HCT116 (cell line): Measurements from ENCODE around the gene P4HA2. TPM values are rescaled to one million over a fixed set of nuclear protein-coding genes. Genes with fewer than 3 reads are reported as not detected.
A peak's percentile ranks its signal among the peaks of the same experiment; 100 is the strongest.

Source experiments
- ATAC-seq: fragments of 200-7000 bp; cut with Tn5 transposase; 2 replicates; pipeline ENCODE4 v1.9.1; 2020; ENCODE audit warnings: mild to moderate bottlenecking, moderate library complexity
- BruUV-seq: library from RNA; stranded (reverse); fragments of 400-500 nt; replicated peaks from 2 replicates; lab custom pipeline; 2021; lab: Mats Ljungman, UMichigan
- CTCF ChIA-PET: fragments of 300-600 bp; sonication (Branson Sonifier 250); formaldehyde crosslinking; loops from one replicate; lab custom pipeline; 2021; ENCODE audit warnings: antibody characterized with exemption; lab: Charles Lee
- POLR2A ChIA-PET: fragments of 300-600, 350-600 bp; sonication (Branson Sonifier 250); formaldehyde crosslinking; loops from one replicate; lab custom pipeline; 2021; ENCODE audit warnings: antibody characterized with exemption; lab: Charles Lee
- RAD21 ChIA-PET, 2 experiments: fragments of 300-600 bp; sonication (Branson Sonifier 250); formaldehyde crosslinking; loops; one replicate each; lab custom pipeline; 2023; ENCODE audit warnings: low total read pairs in 2 of 2; ENCODE audit not compliant: uncharacterized antibody in 2 of 2, unreplicated experiment in 2 of 2, low non-redundant PET in 1 of 2; lab: Charles Lee
- DNase-seq: peaks from one replicate; pipeline ENCODE4 v3.0.0-alpha.2; 2010; ENCODE audit warnings: low read depth, low spot score
- H2AFZ ChIP-seq: fragments of 200-600 bp; shearing (Covaris generic), sonication (generic); 2 replicates; pipeline ENCODE4 v1.6.1; 2017; ENCODE audit warnings: low read depth, mixed run types, mixed read lengths, antibody characterized with exemption, low read length; ENCODE audit not compliant: poor library complexity, severe bottlenecking
- H3K27ac ChIP-seq: 2 replicates; pipeline ENCODE4 v1.5.1; 2012; ENCODE audit warnings: low read depth, low read length
- H3K27me3 ChIP-seq: fragments of 200-600 bp; sonication (generic); 2 replicates; pipeline ENCODE4 v1.6.1; 2016; ENCODE audit warnings: mixed run types, low read length, mixed read lengths; ENCODE audit not compliant: insufficient read depth
- H3K36me3 ChIP-seq, 2 experiments: fragments of 200-500 bp in 1 of 2; fragments of 200-600 bp in 1 of 2; sonication (Bioruptor generic) in 1 of 2; sonication (generic) in 1 of 2; 2 replicates each; pipeline versions ENCODE4 v1.5.1 to v1.6.1; 2014 to 2016; ENCODE audit warnings: low read length in 2 of 2, inconsistent platforms in 1 of 2, mixed read lengths in 1 of 2, mixed run types in 1 of 2; ENCODE audit not compliant: insufficient read depth in 2 of 2, control insufficient read depth in 1 of 2
- H3K4me1 ChIP-seq, 2 experiments: fragments of 200-600 bp in 1 of 2; sonication (generic) in 1 of 2; 2 replicates each; pipeline versions ENCODE4 v1.5.1 to v1.6.1; 2012 to 2017; ENCODE audit warnings: low read length in 2 of 2, inconsistent platforms in 1 of 2, mild to moderate bottlenecking in 1 of 2, mixed read lengths in 1 of 2, mixed run types in 1 of 2, moderate library complexity in 1 of 2; ENCODE audit not compliant: insufficient read depth in 2 of 2, control insufficient read depth in 1 of 2
- H3K4me2 ChIP-seq: fragments of 200-600 bp; sonication (generic); 2 replicates; pipeline ENCODE4 v1.6.1; 2017; ENCODE audit warnings: mixed run types, low read length, mixed read lengths
- H3K4me3 ChIP-seq, 2 experiments: fragments of 200-600 bp in 1 of 2; sonication (generic) in 1 of 2; replicated peaks in 1 of 2; 2 replicates each; pipeline ENCODE4 v1.5.1; 2011 to 2016; ENCODE audit warnings: low read length in 2 of 2, control low read depth in 1 of 2, low read depth in 1 of 2, mild to moderate bottlenecking in 1 of 2, mixed read lengths in 1 of 2, mixed run types in 1 of 2
- H3K79me2 ChIP-seq: fragments of 200-600 bp; sonication (generic); 2 replicates; pipeline ENCODE4 v1.6.1; 2017; ENCODE audit warnings: mild to moderate bottlenecking, mixed run types, low read length, moderate library complexity, mixed read lengths; ENCODE audit not compliant: insufficient read depth
- H3K9ac ChIP-seq: fragments of 200-600 bp; sonication (generic); 2 replicates; pipeline ENCODE4 v1.6.1; 2016; ENCODE audit warnings: low read length, mixed read lengths
- H3K9me2 ChIP-seq: fragments of 200-600 bp; sonication (generic), shearing (Covaris generic); 2 replicates; pipeline ENCODE4 v1.6.1; 2017; ENCODE audit warnings: mixed run types, mild to moderate bottlenecking, moderate library complexity; ENCODE audit not compliant: insufficient read depth
- H3K9me3 ChIP-seq, 2 experiments: fragments of 200-500 bp in 1 of 2; fragments of 200-600 bp in 1 of 2; sonication (Bioruptor generic) in 1 of 2; sonication (generic) in 1 of 2; 2 replicates each; pipeline ENCODE4 v1.6.1; 2014 to 2017; ENCODE audit warnings: low read length in 2 of 2, mixed read lengths in 2 of 2, inconsistent platforms in 1 of 2, low read depth in 1 of 2, mild to moderate bottlenecking in 1 of 2, mixed run types in 1 of 2, moderate library complexity in 1 of 2; ENCODE audit not compliant: control insufficient read depth in 1 of 2, insufficient read depth in 1 of 2
- H4K20me1 ChIP-seq: fragments of 200-600 bp; sonication (generic), shearing (Covaris generic); 2 replicates; pipeline ENCODE4 v1.6.1; 2017; ENCODE audit warnings: mixed run types, mild to moderate bottlenecking, moderate library complexity; ENCODE audit not compliant: insufficient read depth
- CBX3 ChIP-seq: IDR thresholded peaks from 2 replicates; pipeline ENCODE4 v1.6.1; 2012; ENCODE audit warnings: low read depth
- CEBPB ChIP-seq: IDR thresholded peaks from 2 replicates; pipeline ENCODE4 v1.6.1; 2012; ENCODE audit warnings: low read depth
- EGR1 ChIP-seq: IDR thresholded peaks from 2 replicates; pipeline ENCODE4 v1.6.1; 2012; ENCODE audit warnings: low read depth
- EZH2phosphoT487 ChIP-seq: fragments of 200-600 bp; IDR thresholded peaks from 2 replicates; pipeline ENCODE4 v1.6.1; 2018; ENCODE audit warnings: antibody characterized with exemption, borderline replicate concordance
- FOSL1 ChIP-seq: IDR thresholded peaks from 2 replicates; pipeline ENCODE4 v1.6.1; 2012; ENCODE audit warnings: low read depth
- POLR2AphosphoS5 ChIP-seq: IDR thresholded peaks from 2 replicates; pipeline ENCODE4 v1.6.1; 2011; ENCODE audit warnings: mild to moderate bottlenecking, low read depth, low read length, moderate library complexity
- RAD21 ChIP-seq: IDR thresholded peaks from 2 replicates; pipeline ENCODE4 v1.6.1; 2012; ENCODE audit warnings: low read depth, mild to moderate bottlenecking
- SIN3A ChIP-seq: IDR thresholded peaks from 2 replicates; pipeline ENCODE4 v1.6.1; 2012; ENCODE audit warnings: low read depth
- SP1 ChIP-seq: IDR thresholded peaks from 2 replicates; pipeline ENCODE4 v1.6.1; 2012; ENCODE audit warnings: low read depth
- SRF ChIP-seq: IDR thresholded peaks from 2 replicates; pipeline ENCODE4 v1.6.1; 2012; ENCODE audit warnings: low read depth
- TCF7L2 ChIP-seq: IDR thresholded peaks from 2 replicates; pipeline ENCODE4 v1.7.0; 2011; ENCODE audit warnings: borderline replicate concordance, inconsistent platforms; ENCODE audit not compliant: insufficient read depth, insufficient read length; ENCODE audit errors: extremely low read depth
- ZNF274 ChIP-seq: fragments of 200-500 bp; sonication (Bioruptor generic); IDR thresholded peaks from 2 replicates; pipeline ENCODE4 v1.6.1; 2014; ENCODE audit warnings: mild to moderate bottlenecking, low read depth, low read length, inconsistent platforms
- intact Hi-C: fragments of 100-400 bp; cut with micrococcal nuclease; formaldehyde crosslinking; loops from 2 replicates; pipeline ENCODE4 v1.10.0; 2022
- total RNA-seq: library from RNA; stranded (reverse); gene quantifications from one replicate; pipeline ENCODE4 v1.2.1, GENCODE V29; 2021; ENCODE audit not compliant: unreplicated experiment
- TF ChIP-seq, protein P1 (sequence below): IDR thresholded peaks from 2 replicates; pipeline ENCODE4 v1.6.1; 2011; ENCODE audit warnings: mild to moderate bottlenecking, low read length, moderate library complexity; ENCODE audit not compliant: insufficient replicate concordance; ENCODE audit errors: extremely low read depth
- TF ChIP-seq, protein P2 (sequence below): IDR thresholded peaks from 2 replicates; pipeline ENCODE4 v1.6.1; 2012
- TF ChIP-seq, protein P3 (sequence below), 3 experiments: fragments of 200-600 bp in 1 of 3; sonication (generic) in 1 of 3; IDR thresholded peaks in 2 of 3; conservative IDR thresholded peaks in 1 of 3; 2 replicates each; pipeline ENCODE4 v1.5.1; 2012 to 2017; ENCODE audit warnings: low read depth in 2 of 3, low read length in 2 of 3, antibody characterized with exemption in 1 of 3, borderline replicate concordance in 1 of 3, control low read depth in 1 of 3, mild to moderate bottlenecking in 1 of 3, mixed read lengths in 1 of 3, mixed run types in 1 of 3, moderate library complexity in 1 of 3; ENCODE audit not compliant: insufficient read depth in 1 of 3

Gene P4HA2
- total RNA-seq, 1 experiment from 2014 or later = 29.0 TPM

DNA sequence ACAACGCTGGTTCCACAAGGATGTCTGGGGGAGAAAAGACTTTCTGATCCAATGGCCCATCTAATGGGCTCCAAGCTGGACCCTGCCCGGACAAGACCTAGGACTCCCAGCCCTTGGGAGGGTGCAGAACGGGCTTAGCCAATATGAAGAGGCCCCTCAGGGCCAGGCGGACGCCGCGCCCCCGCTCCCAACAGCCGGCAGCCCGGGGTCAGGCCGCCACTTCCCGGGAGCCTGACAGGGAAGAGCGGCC lies 493 bp downstream of the P4HA2 start:
- POLR2A ChIA-PET = interaction anchor here (1.2 to 2.9 kb wide), 3 partner anchors 11 to 67 kb away, joined by 3 to 7 read pairs (median 4); partner anchors contain the start of gene SLC22A4

More for the DNA sequence above, 493 bp downstream of the P4HA2 start:
- Histone ChIP-seq H3K4me1 (peaks cover 19 to 38% of the 10 kb centered on the region in 2 experiments), H3K9ac (peak overlapping the region; percentile 75), H3K4me3 (peak overlapping the region; percentile 67 to 77), H4K20me1 (no peaks in the 10 kb centered on the region), H3K9me2 (no peaks in the 10 kb centered on the region; the same call in 1 of the 2 replicates), H3K79me2 (peaks cover 27% of the 10 kb centered on the region), H3K36me3 (no peaks in the 10 kb centered on the region), H3K9me3 (no peaks in the 10 kb centered on the region), H3K27ac (peak overlapping the region; percentile 81), H3K4me2 (peak overlapping the region; percentile 98)
- DNase-seq = no peak
- RAD21 ChIA-PET = interaction anchor here in 1 of 2 experiments (0.9 kb wide), 1 partner anchor 142 kb away, joined by 3 read pairs; the partner anchor contains the start of gene SLC22A5
- no TSS peak for BruUV-seq
- CTCF ChIA-PET = interaction anchor here (1.5 kb wide), 1 partner anchor 11 kb away, joined by 14 read pairs; no protein-coding TSS in a partner anchor
- ATAC-seq = no peak
- intact Hi-C loops = loop anchor here (2.0 kb wide), 1 partner anchor 68 kb away; the partner anchor contains the start of gene SLC22A4
- TF ChIP-seq POLR2AphosphoS5 = no peak
- TF ChIP-seq EGR1 = no peak
- no peak for TF ChIP-seq CBX3
- no peak for TF ChIP-seq ZNF274
- TF ChIP-seq FOSL1 = no peak
- TF ChIP-seq SP1 = no peak
- TF ChIP-seq, protein P1, sequence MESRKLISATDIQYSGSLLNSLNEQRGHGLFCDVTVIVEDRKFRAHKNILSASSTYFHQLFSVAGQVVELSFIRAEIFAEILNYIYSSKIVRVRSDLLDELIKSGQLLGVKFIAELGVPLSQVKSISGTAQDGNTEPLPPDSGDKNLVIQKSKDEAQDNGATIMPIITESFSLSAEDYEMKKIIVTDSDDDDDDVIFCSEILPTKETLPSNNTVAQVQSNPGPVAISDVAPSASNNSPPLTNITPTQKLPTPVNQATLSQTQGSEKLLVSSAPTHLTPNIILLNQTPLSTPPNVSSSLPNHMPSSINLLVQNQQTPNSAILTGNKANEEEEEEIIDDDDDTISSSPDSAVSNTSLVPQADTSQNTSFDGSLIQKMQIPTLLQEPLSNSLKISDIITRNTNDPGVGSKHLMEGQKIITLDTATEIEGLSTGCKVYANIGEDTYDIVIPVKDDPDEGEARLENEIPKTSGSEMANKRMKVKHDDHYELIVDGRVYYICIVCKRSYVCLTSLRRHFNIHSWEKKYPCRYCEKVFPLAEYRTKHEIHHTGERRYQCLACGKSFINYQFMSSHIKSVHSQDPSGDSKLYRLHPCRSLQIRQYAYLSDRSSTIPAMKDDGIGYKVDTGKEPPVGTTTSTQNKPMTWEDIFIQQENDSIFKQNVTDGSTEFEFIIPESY = no peak
- TF ChIP-seq SIN3A = no peak
- TF ChIP-seq, protein P2, sequence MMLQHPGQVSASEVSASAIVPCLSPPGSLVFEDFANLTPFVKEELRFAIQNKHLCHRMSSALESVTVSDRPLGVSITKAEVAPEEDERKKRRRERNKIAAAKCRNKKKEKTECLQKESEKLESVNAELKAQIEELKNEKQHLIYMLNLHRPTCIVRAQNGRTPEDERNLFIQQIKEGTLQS = no peak
- no peak for TF ChIP-seq RAD21
- no peak for TF ChIP-seq EZH2phosphoT487
- TF ChIP-seq CEBPB = no peak
- TF ChIP-seq, protein P3, sequence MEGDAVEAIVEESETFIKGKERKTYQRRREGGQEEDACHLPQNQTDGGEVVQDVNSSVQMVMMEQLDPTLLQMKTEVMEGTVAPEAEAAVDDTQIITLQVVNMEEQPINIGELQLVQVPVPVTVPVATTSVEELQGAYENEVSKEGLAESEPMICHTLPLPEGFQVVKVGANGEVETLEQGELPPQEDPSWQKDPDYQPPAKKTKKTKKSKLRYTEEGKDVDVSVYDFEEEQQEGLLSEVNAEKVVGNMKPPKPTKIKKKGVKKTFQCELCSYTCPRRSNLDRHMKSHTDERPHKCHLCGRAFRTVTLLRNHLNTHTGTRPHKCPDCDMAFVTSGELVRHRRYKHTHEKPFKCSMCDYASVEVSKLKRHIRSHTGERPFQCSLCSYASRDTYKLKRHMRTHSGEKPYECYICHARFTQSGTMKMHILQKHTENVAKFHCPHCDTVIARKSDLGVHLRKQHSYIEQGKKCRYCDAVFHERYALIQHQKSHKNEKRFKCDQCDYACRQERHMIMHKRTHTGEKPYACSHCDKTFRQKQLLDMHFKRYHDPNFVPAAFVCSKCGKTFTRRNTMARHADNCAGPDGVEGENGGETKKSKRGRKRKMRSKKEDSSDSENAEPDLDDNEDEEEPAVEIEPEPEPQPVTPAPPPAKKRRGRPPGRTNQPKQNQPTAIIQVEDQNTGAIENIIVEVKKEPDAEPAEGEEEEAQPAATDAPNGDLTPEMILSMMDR (IDR thresholded peaks at IDR 0.05 in 2 of 3, conservative IDR thresholded peaks at IDR 0.05 in 1 of 3; ENCODE audit: borderline replicate concordance in 1 of 3, insufficient read depth in 1 of 3, low read depth in 2 of 3, low read length in 2 of 3) = no peak
- no peak for TF ChIP-seq TCF7L2
- TF ChIP-seq SRF = no peak
- TF ChIP-seq, all 23 proteins: peak for 0
- Histone ChIP-seq H2AFZ (no peak overlapping the region), H3K27me3 (no peaks in the 10 kb centered on the region)
